ENCODE measurements around the gene AMPD2.

- no peak for TF ChIP-seq POLR2AphosphoS5 (IDR thresholded peaks at IDR 0.05; ENCODE audit: low read depth, low read length)
- no peak for TF ChIP-seq CTCF (IDR thresholded peaks at IDR 0.05)
- TF ChIP-seq TCF7L2 (IDR thresholded peaks at IDR 0.05; ENCODE audit: low read depth, low read length): no peak
- no peak for TF ChIP-seq REST (IDR thresholded peaks at IDR 0.05; ENCODE audit: insufficient read depth in 1 of 2, low read depth in 2 of 2, low read length in 1 of 2)
These were observed 16.7 kb downstream of the AMPD2 start for GRCh38 chr1:109636201-109636952.
